GM19043 (cell line): ENCODE data around the gene CFAP61.

Experiments used
- ATAC-seq: cut with Tn5 transposase; IDR thresholded peaks from one replicate; pipeline ENCODE4 v1.9.1; 2021; ENCODE audit warnings: low read depth; ENCODE audit not compliant: unreplicated experiment

The CFAP61 gene

DNA sequence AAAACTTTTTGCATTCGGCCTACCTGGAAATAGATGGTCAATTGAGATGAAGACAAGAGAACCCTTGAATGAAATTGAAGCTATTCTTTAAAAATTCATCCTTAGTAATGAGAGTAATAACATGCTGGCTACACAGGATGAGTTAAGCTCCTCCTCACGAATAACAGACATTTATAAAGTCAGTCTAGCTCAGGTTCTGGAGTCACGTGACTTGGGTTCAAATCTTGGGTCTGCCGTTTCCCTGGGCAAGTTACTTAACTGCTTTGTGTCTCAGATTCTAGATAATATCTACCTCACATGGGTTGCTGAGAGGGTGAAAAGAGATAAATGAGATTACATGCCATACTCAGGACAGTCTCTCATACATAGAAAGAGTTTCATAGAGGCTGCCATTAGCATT is 214.2 kb downstream of the CFAP61 start:
- ATAC-seq = no peak

DNA sequence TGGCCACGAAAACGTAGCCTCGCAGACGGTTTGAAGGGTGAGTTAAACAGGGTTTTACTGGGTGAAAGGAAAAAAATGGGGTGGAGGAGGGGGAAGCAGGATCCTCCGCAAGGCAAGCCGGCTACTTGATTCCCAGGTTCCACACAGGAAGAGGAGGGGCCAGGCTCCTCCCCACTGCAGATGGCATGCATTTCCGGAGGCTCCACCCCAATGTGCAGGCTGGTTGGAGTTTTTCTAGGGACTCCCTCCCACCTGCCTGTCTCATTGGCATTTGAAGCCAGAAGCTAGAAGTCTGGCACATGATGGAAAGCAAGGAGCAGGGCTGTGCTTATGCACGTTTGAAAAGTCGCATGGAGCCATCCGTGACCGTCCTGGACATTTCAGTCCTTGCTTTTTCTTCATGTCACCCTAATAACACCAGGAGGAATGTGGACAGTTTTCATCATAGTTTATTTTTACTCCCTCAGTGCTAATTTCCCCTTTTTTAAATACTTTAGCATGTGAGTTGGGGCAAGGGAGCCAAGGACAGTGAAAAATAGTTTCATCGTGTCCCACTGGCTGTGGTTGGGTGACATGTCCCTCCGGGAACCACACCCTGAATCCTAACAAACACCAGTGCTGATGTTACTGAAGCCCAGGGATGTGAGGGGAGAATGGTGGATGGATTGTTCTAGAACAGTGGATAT is 215.5 kb downstream of the CFAP61 start:
- no peak for ATAC-seq

DNA sequence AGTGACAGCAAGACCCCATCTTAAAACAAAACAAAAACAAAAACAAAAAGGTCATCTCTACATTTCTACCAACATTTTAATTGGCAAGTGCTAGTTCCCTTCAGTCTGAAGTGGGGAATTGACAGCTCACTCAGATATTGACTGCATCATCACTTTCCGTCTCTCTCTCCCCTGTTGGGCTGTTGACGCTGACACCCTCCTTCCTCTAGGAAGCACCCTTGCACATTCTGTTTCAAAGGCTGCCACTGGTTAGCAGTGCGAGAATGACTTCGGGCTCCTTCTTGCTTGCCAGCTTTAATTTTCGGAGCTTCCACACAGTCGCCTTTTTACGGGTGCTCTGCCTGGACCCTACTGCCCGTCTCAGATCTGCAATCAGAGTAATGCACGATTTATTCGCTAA is 218.9 kb downstream of the CFAP61 start:
- no peak for ATAC-seq

GRCh38 chr20:20272686-20273085 is 220.4 kb downstream of the CFAP61 start:
- no peak for ATAC-seq

GRCh38 chr20:20273286-20273685 is 221.0 kb downstream of the CFAP61 start:
- no peak for ATAC-seq

GRCh38 chr20:20274821-20275220 is 222.5 kb downstream of the CFAP61 start:
- ATAC-seq = no peak

DNA sequence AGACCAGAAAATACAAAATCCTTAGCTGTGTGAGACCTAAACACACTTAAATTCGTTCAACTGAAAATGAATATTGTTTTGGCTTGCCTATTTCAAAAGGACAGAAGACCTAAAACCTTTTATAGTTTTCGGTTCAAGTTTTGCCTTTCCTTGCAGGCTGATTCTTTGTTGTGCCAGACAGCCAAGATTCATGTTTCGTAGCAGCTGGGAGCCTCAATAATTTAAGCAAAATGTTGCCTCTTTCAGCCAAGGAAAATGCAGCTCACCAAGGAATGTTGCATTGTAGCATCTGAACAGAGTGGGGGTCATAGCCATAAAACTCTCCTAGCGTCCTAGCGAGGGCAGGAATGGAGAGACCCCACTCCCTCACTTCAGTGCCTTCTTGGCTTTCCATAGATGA is 223.3 kb downstream of the CFAP61 start:
- ATAC-seq = no peak

DNA sequence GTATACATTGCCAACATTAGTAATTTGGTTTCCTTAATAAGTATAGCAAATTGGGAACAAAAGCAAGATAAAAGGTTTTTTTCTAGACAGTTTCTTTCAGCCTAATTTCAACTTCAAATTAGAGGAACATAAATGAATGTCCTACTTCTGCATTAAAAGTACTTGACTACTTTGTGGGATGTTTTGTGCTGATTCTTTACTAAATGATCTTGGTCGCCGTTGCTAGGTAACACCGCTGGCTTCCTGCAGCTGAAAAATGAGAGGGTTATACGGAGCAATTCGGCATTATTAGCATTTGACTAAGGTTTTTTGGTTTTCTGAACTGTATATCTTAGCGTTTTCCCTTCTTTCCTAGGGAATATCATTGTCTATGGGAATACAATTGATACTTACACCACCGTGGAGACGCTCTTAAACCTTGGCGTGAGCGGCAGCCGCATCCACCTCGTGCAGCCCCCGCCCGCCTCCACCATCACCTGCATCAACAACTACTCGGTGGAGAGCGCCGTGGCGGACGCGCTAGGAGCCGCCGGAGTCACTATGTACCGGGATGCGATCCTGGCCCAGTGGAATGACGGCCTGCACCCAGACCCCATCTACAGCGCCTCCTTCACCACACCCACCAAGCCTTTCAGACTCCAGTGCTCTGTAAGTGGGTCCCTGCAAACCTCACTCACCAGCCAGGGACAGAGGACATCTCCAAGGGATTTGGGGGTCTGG is 224.6 kb downstream of the CFAP61 start:
- no peak for ATAC-seq

GRCh38 chr20:20277894-20278335 is 225.6 kb downstream of the CFAP61 start:
- ATAC-seq = no peak

DNA sequence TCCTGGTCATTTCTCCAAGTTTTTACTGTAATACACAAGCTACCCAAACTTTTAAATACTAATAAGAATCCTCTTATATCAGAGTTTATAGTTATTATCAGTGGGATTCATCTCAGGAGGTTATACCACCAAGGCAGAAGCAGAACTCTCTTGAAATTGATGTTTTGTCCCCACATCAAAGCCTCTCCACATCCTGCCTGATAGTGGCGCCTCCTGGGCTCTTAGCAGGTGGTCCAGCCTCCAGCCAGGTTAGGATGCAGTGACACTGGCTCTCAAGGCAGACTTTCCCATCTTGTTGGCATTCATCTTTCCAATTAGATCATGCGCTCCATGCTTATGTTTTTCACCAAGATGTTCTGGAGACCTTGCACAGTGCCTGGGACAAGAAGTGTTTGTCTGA is 233.7 kb downstream of the CFAP61 start:
- ATAC-seq = no peak

- ATAC-seq = no peak
Measured at GRCh38 chr20:20289331-20289730, 237.0 kb downstream of the CFAP61 start.

DNA sequence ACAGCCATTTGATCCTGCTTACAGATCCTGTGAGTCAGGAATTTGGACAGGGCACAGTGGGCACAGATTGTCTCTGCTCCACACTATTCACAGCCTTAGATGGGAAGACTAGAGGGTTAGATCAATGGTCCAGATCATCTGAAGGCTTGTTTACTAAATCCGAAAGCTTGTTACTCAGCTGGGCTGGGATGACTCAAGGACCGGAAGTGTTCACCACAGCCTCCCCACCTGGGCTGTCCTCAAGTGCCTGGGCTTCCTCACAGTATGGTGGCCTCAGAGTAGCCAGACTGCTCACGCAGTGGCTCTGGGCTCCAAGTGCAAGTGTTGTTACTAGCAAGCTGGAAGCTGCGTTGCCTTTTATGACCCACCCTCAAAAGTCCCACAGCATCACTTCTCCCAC is 240.1 kb downstream of the CFAP61 start:
- no peak for ATAC-seq

DNA sequence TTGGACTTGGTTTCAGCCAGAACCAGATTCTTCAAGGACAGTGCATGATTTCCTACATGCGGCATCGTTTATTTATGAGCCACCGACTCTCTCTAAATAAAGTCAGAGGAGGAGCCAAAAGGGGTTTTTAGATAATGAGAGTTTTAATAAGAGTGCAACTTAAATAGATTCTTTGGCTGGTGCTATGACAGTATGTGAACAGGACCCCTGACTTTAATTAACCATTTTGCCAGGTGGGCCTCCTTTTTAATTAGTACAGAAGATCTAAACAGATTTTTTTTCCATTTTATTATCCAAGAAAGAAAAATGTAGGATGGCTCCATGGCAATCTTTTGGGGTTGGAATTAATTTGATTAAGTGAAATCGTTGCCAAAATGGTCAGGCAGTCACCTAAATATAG is 240.8 kb downstream of the CFAP61 start:
- ATAC-seq = no peak

- no peak for ATAC-seq
Measured at GRCh38 chr20:20293691-20294385, 241.5 kb downstream of the CFAP61 start.

DNA sequence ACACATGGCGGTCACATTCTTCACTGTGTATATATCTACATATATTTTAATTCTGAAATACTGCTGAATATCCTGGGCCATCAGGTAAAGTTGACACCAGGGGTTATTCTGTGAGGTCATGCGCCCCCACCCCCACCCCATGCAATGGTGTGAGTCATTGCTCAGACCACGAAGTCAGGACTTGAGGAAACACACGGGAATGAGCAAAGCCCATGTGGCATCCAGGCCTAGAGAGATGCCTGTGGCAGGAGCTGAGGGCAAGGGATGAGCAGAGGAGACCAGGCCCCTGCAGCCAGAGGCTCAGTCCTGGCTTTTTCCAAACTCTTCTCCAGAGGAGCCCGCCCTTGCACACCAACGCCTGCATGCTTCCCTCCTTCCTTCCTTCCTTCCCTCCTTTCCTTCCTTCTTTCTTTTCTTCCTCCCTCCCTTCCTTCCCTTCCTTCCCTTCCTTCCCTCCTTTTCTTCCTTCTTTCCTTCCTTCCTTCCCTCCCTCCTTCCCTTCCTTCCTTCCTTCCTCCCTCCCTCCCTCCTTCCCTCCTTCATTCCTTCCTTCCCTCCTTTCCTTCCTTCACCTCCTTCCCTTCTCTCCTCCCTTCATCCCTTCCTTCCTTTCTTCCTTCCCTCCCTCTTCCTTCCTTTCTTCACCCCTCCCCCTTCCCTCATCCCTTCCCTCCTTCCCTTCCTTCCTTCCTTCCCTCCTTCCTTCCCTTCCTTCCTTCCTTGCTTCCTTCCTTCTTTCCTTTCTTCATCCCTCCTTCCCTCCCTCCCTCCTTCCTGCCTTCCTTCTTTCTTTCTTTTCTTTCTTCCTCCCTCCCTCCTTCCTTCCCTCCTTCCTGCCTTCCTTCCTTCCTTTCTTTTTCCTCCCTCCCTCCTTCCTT is 243.5 kb downstream of the CFAP61 start:
- no peak for ATAC-seq

- ATAC-seq = no peak
Measured at GRCh38 chr20:20297181-20297580, 244.8 kb downstream of the CFAP61 start.

DNA sequence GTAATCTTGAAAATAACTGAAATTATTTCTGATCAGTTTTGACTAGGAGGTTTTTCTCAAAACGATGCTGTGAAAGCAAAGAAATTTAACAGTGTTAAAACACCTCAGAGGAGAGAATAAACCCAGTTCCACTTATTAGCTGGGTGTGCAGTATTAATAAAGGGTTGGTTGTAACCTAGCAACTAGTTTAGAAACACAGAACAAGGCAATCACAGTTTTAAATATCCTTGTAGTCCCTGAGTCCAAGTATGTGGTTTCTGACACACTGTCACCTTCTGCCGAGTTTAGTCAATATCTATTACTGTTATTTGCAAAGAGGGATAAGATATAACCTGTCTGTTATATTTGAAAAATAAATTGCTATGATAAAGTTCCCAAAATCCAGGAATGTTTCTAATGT is 245.4 kb downstream of the CFAP61 start:
- ATAC-seq = no peak

DNA sequence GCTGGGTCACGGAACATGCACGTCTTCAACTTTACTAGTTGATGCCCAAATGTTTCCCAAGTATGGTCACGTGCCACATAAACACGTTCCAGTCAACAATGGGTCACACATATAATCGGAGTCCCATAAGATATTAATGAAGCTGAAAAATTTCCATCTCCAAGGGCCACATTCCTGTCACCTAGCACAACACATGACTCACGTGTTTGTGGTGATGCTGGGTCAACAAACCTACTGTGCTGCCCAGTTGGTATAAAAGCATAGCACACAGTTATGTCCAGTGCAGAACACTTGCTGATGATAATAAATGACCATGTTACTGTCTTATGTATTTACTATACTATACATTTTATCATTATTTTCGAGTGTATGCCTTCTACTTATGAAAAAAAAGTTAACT is 247.6 kb downstream of the CFAP61 start:
- no peak for ATAC-seq

DNA sequence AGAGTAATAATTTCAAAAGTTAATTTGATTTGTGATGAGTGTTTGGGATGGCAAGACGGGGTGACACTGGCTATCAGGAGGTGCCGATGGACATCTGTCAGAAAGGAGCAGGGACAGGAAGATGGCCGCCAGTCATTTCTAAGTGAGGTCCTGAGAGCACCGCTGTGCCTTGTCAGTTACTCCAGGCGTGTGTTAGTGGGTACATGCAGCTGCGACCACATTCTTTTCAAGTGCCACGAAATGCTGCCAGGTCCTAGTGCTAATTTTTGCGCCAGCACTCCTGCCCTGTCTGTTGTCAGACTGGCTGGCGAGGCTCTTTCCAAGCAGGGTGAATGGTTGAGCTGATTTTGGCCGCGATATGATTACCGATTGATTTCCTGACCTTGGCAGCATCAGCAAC is 251.0 kb downstream of the CFAP61 start:
- no peak for ATAC-seq

- no peak for ATAC-seq
Measured at GRCh38 chr20:20303742-20304141, 251.4 kb downstream of the CFAP61 start.

GRCh38 chr20:20304942-20305341 is 252.6 kb downstream of the CFAP61 start:
- ATAC-seq = no peak
